A549 (cell line): ENCODE measurements around the gene RABAC1. TPM values are rescaled to one million over a fixed set of nuclear protein-coding genes. Genes with fewer than 3 reads are reported as not detected.

Experiments used
- ATAC-seq, 2 experiments: fragments of 200-7000 bp in 1 of 2; fragments of >200 bp in 1 of 2; cut with Nextera tagmentation in 1 of 2; cut with Tn5 transposase in 1 of 2; 3 replicates each; pipeline versions ENCODE4 v1.8.0 to v1.9.1; 2018 to 2020; ENCODE audit warnings: mild to moderate bottlenecking in 1 of 2, moderate library complexity in 1 of 2
- CTCF ChIA-PET: fragments of 300-600 bp; sonication (Branson Sonifier 250); formaldehyde crosslinking; extraction: SDS; loops from one replicate; lab custom pipeline; 2021; ENCODE audit warnings: antibody characterized with exemption, inconsistent platforms; lab: Yijun Ruan, JAX
- POLR2A ChIA-PET: fragments of 350-600 bp; formaldehyde crosslinking; extraction: SDS; loops from one replicate; lab custom pipeline; 2021; ENCODE audit warnings: antibody characterized with exemption, inconsistent platforms; lab: Yijun Ruan, JAX
- DNase-seq, 2 experiments: peaks; one replicate each; pipeline versions ENCODE4 v3.0.0 to v3.0.0-alpha.2; 2011 to 2016; ENCODE audit warnings: low read depth in 1 of 2, low spot score in 1 of 2
- FAIRE-seq: peaks from 2 replicates; lab custom pipeline; 2011; peaks lifted over from hg19 to GRCh38; lab: Jason Lieb, UNC
- H3K27ac ChIP-seq, 2 experiments: fragments of >200 bp; sonication (Bioruptor Twin); formaldehyde crosslinking; 3 replicates each; pipeline ENCODE4 v1.5.1; 2016 to 2017
- H3K4me1 ChIP-seq: fragments of >200 bp; sonication (Bioruptor Twin); formaldehyde crosslinking; 3 replicates; pipeline ENCODE4 v1.6.1; 2016
- H3K4me2 ChIP-seq: fragments of >200 bp; sonication (Bioruptor Twin); formaldehyde crosslinking; 3 replicates; pipeline ENCODE4 v1.6.1; 2016
- H3K4me3 ChIP-seq: fragments of >200 bp; sonication (Bioruptor Twin); formaldehyde crosslinking; 3 replicates; pipeline ENCODE4 v1.5.1; 2016
- H3K9me3 ChIP-seq: fragments of >200 bp; sonication (Bioruptor Twin); formaldehyde crosslinking; 3 replicates; pipeline ENCODE4 v1.6.1; 2016
- CHD4 ChIP-seq: fragments of 200-600 bp; sonication (generic); IDR thresholded peaks from 2 replicates; pipeline ENCODE4 v1.6.1; 2016; ENCODE audit warnings: antibody characterized with exemption, mild to moderate bottlenecking, borderline replicate concordance
- EHF ChIP-seq: fragments of 250-450 bp; sonication (Bioruptor Pico); IDR thresholded peaks from 2 replicates; pipeline ENCODE4 v1.5.0; 2020; ENCODE audit warnings: mild to moderate bottlenecking
- EP300 ChIP-seq, 2 experiments: fragments of >200 bp; sonication (Bioruptor Twin); formaldehyde crosslinking; IDR thresholded peaks; 2 replicates in 1 of 2; 3 replicates in 1 of 2; pipeline ENCODE4 v1.6.1; 2016 to 2017
- ESRRA ChIP-seq: fragments of 150-350 bp; IDR thresholded peaks from 2 replicates; pipeline ENCODE4 v1.6.1; 2014; ENCODE audit warnings: mild to moderate bottlenecking, low read length, borderline replicate concordance
- FOSB ChIP-seq: fragments of 250-450 bp; sonication (Bioruptor Pico); IDR thresholded peaks from 2 replicates; pipeline ENCODE4 v1.5.0; 2020; ENCODE audit warnings: mild to moderate bottlenecking, moderate library complexity
- GATA3 ChIP-seq: IDR thresholded peaks from 2 replicates; pipeline ENCODE4 v1.6.1; 2012; ENCODE audit warnings: borderline replicate concordance
- HOXA7 ChIP-seq: fragments of 250-450 bp; sonication (Bioruptor Pico); IDR thresholded peaks from 2 replicates; pipeline ENCODE4 v1.5.0; 2020; ENCODE audit warnings: mild to moderate bottlenecking, moderate library complexity
- HOXB13 ChIP-seq: fragments of 250-450 bp; sonication (Bioruptor Pico); IDR thresholded peaks from 2 replicates; pipeline ENCODE4 v1.5.0; 2020; ENCODE audit warnings: low read depth, mild to moderate bottlenecking, moderate library complexity
- HOXB5 ChIP-seq: fragments of 250-450 bp; sonication (Bioruptor Pico); IDR thresholded peaks from 2 replicates; pipeline ENCODE4 v1.5.0; 2020; ENCODE audit warnings: mild to moderate bottlenecking, moderate library complexity
- JUN ChIP-seq, 2 experiments: fragments of >200 bp; sonication (Bioruptor Twin); formaldehyde crosslinking; IDR thresholded peaks; 2 replicates in 1 of 2; 3 replicates in 1 of 2; pipeline ENCODE4 v1.6.1; 2016 to 2017
- JUNB ChIP-seq: fragments of >200 bp; sonication (Bioruptor Twin); formaldehyde crosslinking; IDR thresholded peaks from 2 replicates; pipeline ENCODE4 v1.6.1; 2016
- KDM1A ChIP-seq: fragments of 200-600 bp; sonication (generic); IDR thresholded peaks from 2 replicates; pipeline ENCODE4 v1.6.1; 2016; ENCODE audit warnings: low read depth, mild to moderate bottlenecking
- MAZ ChIP-seq: fragments of 150-350 bp; IDR thresholded peaks from 2 replicates; pipeline ENCODE4 v1.6.1; 2014; ENCODE audit warnings: antibody characterized with exemption, low read depth, low read length, borderline replicate concordance
- NPAS2 ChIP-seq: fragments of 250-450 bp; sonication (Bioruptor Pico); IDR thresholded peaks from 2 replicates; pipeline ENCODE4 v1.8.0; 2022; ENCODE audit warnings: mild to moderate bottlenecking, moderate library complexity, borderline replicate concordance
- POLR2A ChIP-seq: IDR thresholded peaks from 2 replicates; pipeline ENCODE4 v1.6.1; 2012; ENCODE audit warnings: mild to moderate bottlenecking, low read length
- RFX5 ChIP-seq: fragments of 450-650 bp; IDR thresholded peaks from 2 replicates; pipeline ENCODE4 v1.7.1; 2014; ENCODE audit warnings: antibody characterized with exemption, mild to moderate bottlenecking, moderate library complexity
- ZC3H11A ChIP-seq: fragments of 450-650 bp; IDR thresholded peaks from 2 replicates; pipeline ENCODE4 v1.6.1; 2014; ENCODE audit warnings: antibody characterized with exemption, mild to moderate bottlenecking
- ZFP36 ChIP-seq: fragments of 450-650 bp; IDR thresholded peaks from 2 replicates; pipeline ENCODE4 v1.6.1; 2014; ENCODE audit warnings: borderline replicate concordance; ENCODE audit not compliant: partially characterized antibody
- WGBS: methylation state at CpG from one replicate; pipeline ENCODE4 v1.1.6; 2017; ENCODE audit errors: missing lambda C conversion rate; 5-methylcytosine and 5-hydroxymethylcytosine counted together
- polyA plus RNA-seq, 4 experiments: library from polyadenylated mRNA; depleted of rRNA in 3 of 4; stranded (reverse); fragments of >200 nt; fragmentation: RNase III in 1 of 4; extraction: RNeasy Plus Mini Kit Qiagen cat#74134 plus additional on column Dnase treatment in 1 of 4; gene quantifications; 2 replicates in 3 of 4; 3 replicates in 1 of 4; pipeline ENCODE4 v1.2.3, GENCODE V29; 2011 to 2017
- TF ChIP-seq, protein P1 (sequence below): fragments of 250-450 bp; sonication (Bioruptor Pico); IDR thresholded peaks from 2 replicates; pipeline ENCODE4 v1.5.0; 2020; ENCODE audit warnings: low read depth, mild to moderate bottlenecking, moderate library complexity
- TF ChIP-seq, protein P2 (sequence below): fragments of 450-650 bp; IDR thresholded peaks from 2 replicates; pipeline ENCODE4 v1.6.1; 2014; ENCODE audit warnings: antibody characterized with exemption
- TF ChIP-seq, protein P3 (sequence below): IDR thresholded peaks from 2 replicates; pipeline ENCODE4 v1.6.1; 2012
- TF ChIP-seq, protein P4 (sequence below): fragments of 200-600 bp; sonication (generic); IDR thresholded peaks from 2 replicates; pipeline ENCODE4 v1.6.1; 2016; ENCODE audit warnings: antibody characterized with exemption, mild to moderate bottlenecking, moderate library complexity
- TF ChIP-seq, protein P5 (sequence below): fragments of 150-350 bp; IDR thresholded peaks from 2 replicates; pipeline ENCODE4 v1.6.1; 2014; ENCODE audit warnings: low read depth, mild to moderate bottlenecking, low read length
- TF ChIP-seq, protein P6 (sequence below): IDR thresholded peaks from 2 replicates; pipeline ENCODE4 v1.6.1; 2012
- TF ChIP-seq, protein P7 (sequence below): fragments of >200 bp; sonication (Bioruptor Twin); formaldehyde crosslinking; IDR thresholded peaks from 3 replicates; pipeline ENCODE4 v1.6.1; 2016

RABAC1 gene
- polyA plus RNA-seq, 2 of the 4 experiments (the other 2 are of a cell fraction) = 117 to 247 TPM

DNA sequence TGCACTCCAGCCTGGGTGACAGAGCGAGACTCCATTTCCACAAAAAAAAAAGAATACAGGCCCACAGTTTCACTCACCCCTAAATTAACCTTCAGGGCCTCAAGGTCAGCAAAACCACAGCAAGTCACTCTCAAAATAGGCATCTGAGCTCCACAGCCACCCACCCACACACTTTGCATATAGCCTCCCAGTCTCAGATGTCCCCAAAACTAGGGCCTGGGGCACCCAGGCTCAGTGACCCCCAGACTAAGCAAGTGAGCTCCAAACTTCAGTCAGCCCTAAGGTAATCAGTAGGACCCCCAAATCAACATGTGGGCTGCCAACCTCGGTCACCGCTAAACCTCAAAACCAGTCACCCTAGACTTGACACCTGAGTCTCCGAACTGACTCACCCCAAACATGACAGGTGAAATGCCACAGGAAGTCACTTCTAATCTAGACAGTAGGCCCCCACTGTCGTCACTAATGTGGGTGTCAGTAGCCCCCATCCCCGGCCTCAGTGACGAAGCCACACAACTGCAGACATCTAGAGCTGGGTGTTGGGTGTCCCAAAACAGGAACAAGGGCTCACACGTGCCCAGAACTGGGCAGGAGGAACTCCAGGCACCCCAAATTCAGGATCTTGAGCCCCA, 13.9 kb downstream of the RABAC1 start:
- no peak for ATAC-seq
- Histone ChIP-seq H3K9me3 (no peaks in the 10 kb centered on the region), H3K27ac (no peak overlapping the region), H3K4me2 (no peak overlapping the region), H3K4me1 (peaks cover 5% of the 10 kb centered on the region; the same call in 1 of the 3 replicates), H3K4me3 (no peak overlapping the region)
- 75% methylated on average over 8 of the region's 8 CpGs for WGBS
- no peak for DNase-seq
- ChIA-PET POLR2A (interaction anchor here (0.6 to 1.5 kb wide), 3 partner anchors 25 to 85 kb away, joined by 4 to 6 read pairs (median 5); partner anchors contain the start of gene RPS19), CTCF (interaction anchor here (0.7 to 12.1 kb wide), 11 partner anchors 8 to 150 kb away, joined by 3 to 163 read pairs (median 7); partner anchors contain the start of genes ERFL and RABAC1)
- no peak for FAIRE-seq
- TF ChIP-seq JUN (IDR thresholded peaks at IDR 0.05) (no peak), HOXB5 (no peak), FOSB (no peak), POLR2A (no peak; the same call in 1 of the 2 replicates), EP300 (IDR thresholded peaks at IDR 0.05) (no peak), ZFP36 (no peak), ESRRA (no peak), HOXB13 (CRISPR knock-in tag) (no peak), ZC3H11A (no peak), MAZ (no peak), EHF (CRISPR knock-in tag) (no peak), RFX5 (no peak)
- TF ChIP-seq, protein P1, sequence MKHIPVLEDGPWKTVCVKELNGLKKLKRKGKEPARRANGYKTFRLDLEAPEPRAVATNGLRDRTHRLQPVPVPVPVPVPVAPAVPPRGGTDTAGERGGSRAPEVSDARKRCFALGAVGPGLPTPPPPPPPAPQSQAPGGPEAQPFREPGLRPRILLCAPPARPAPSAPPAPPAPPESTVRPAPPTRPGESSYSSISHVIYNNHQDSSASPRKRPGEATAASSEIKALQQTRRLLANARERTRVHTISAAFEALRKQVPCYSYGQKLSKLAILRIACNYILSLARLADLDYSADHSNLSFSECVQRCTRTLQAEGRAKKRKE (CRISPR knock-in tag) = no peak
- TF ChIP-seq, protein P2, sequence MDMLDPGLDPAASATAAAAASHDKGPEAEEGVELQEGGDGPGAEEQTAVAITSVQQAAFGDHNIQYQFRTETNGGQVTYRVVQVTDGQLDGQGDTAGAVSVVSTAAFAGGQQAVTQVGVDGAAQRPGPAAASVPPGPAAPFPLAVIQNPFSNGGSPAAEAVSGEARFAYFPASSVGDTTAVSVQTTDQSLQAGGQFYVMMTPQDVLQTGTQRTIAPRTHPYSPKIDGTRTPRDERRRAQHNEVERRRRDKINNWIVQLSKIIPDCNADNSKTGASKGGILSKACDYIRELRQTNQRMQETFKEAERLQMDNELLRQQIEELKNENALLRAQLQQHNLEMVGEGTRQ = no peak
- TF ChIP-seq, protein P3, sequence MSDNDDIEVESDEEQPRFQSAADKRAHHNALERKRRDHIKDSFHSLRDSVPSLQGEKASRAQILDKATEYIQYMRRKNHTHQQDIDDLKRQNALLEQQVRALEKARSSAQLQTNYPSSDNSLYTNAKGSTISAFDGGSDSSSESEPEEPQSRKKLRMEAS = no peak
- TF ChIP-seq, protein P4, sequence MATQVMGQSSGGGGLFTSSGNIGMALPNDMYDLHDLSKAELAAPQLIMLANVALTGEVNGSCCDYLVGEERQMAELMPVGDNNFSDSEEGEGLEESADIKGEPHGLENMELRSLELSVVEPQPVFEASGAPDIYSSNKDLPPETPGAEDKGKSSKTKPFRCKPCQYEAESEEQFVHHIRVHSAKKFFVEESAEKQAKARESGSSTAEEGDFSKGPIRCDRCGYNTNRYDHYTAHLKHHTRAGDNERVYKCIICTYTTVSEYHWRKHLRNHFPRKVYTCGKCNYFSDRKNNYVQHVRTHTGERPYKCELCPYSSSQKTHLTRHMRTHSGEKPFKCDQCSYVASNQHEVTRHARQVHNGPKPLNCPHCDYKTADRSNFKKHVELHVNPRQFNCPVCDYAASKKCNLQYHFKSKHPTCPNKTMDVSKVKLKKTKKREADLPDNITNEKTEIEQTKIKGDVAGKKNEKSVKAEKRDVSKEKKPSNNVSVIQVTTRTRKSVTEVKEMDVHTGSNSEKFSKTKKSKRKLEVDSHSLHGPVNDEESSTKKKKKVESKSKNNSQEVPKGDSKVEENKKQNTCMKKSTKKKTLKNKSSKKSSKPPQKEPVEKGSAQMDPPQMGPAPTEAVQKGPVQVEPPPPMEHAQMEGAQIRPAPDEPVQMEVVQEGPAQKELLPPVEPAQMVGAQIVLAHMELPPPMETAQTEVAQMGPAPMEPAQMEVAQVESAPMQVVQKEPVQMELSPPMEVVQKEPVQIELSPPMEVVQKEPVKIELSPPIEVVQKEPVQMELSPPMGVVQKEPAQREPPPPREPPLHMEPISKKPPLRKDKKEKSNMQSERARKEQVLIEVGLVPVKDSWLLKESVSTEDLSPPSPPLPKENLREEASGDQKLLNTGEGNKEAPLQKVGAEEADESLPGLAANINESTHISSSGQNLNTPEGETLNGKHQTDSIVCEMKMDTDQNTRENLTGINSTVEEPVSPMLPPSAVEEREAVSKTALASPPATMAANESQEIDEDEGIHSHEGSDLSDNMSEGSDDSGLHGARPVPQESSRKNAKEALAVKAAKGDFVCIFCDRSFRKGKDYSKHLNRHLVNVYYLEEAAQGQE = no peak
- TF ChIP-seq, protein P5, sequence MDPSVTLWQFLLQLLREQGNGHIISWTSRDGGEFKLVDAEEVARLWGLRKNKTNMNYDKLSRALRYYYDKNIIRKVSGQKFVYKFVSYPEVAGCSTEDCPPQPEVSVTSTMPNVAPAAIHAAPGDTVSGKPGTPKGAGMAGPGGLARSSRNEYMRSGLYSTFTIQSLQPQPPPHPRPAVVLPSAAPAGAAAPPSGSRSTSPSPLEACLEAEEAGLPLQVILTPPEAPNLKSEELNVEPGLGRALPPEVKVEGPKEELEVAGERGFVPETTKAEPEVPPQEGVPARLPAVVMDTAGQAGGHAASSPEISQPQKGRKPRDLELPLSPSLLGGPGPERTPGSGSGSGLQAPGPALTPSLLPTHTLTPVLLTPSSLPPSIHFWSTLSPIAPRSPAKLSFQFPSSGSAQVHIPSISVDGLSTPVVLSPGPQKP = no peak

DNA sequence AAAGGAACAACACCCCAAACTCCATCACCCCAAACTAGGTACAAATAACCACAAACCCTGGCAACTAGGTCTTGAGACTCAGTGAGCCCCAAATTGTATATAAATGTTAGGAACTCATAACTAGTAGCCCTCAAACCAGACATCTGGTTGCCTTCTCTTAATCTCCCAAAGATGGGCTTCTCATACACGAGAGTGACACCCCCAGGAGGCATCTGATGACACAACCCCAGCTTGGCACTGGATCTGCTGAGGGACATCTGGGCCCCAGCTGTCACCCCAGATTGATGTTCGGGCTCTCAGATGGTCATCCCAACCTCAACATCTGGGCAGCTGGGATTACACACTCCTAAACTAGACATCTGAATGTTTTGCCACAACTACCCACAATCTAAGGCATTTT, 14.8 kb downstream of the RABAC1 start:
- ATAC-seq (no peak), DNase-seq (no peak), FAIRE-seq (no peak)
- H3K4me1 ChIP-seq = peaks cover 9% of the 10 kb centered on the region; the same call in 1 of the 3 replicates
- no peak overlapping the region for H3K27ac ChIP-seq
- POLR2A ChIA-PET = no interaction called here
- CTCF ChIA-PET = interaction anchor here (0.9 to 12.1 kb wide), 8 partner anchors 7 to 150 kb away, joined by 3 to 163 read pairs (median 31); partner anchors contain the start of gene ERFL
- H3K4me2 ChIP-seq = no peak overlapping the region
- 47% methylated on average over 2 of the region's 2 CpGs for WGBS
- H3K4me3 ChIP-seq = no peak overlapping the region
- H3K9me3 ChIP-seq = no peaks in the 10 kb centered on the region
- TF ChIP-seq GATA3 = no peak
- TF ChIP-seq HOXA7 (CRISPR knock-in tag) = no peak
- no peak for TF ChIP-seq JUNB
- TF ChIP-seq, protein P6, sequence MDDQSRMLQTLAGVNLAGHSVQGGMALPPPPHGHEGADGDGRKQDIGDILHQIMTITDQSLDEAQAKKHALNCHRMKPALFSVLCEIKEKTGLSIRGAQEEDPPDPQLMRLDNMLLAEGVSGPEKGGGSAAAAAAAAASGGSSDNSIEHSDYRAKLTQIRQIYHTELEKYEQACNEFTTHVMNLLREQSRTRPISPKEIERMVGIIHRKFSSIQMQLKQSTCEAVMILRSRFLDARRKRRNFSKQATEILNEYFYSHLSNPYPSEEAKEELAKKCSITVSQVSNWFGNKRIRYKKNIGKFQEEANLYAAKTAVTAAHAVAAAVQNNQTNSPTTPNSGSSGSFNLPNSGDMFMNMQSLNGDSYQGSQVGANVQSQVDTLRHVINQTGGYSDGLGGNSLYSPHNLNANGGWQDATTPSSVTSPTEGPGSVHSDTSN = no peak
- TF ChIP-seq CHD4 = no peak
- TF ChIP-seq NPAS2 (CRISPR knock-in tag) = no peak
- TF ChIP-seq, protein P5 = no peak
- TF ChIP-seq KDM1A = no peak
- TF ChIP-seq ESRRA = no peak
- TF ChIP-seq EP300 (IDR thresholded peaks at IDR 0.05) = no peak
- TF ChIP-seq, protein P1 (CRISPR knock-in tag) = no peak
- TF ChIP-seq, protein P7, sequence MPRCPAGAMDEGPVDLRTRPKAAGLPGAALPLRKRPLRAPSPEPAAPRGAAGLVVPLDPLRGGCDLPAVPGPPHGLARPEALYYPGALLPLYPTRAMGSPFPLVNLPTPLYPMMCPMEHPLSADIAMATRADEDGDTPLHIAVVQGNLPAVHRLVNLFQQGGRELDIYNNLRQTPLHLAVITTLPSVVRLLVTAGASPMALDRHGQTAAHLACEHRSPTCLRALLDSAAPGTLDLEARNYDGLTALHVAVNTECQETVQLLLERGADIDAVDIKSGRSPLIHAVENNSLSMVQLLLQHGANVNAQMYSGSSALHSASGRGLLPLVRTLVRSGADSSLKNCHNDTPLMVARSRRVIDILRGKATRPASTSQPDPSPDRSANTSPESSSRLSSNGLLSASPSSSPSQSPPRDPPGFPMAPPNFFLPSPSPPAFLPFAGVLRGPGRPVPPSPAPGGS = no peak
